Skin of body (tissue), 2 donors: ENCODE measurements around the gene SMIM12. TPM values are rescaled to one million over a fixed set of nuclear protein-coding genes. Genes with fewer than 3 reads are reported as not detected.

Source experiments
- DNase-seq: peaks from one replicate; lab custom pipeline; 2025; lab: John Stamatoyannopoulos, UW
- total RNA-seq: library from RNA; depleted of rRNA; stranded (reverse); fragments of >200 nt; gene quantifications from one replicate; pipeline ENCODE4 v1.2.3, GENCODE V29; 2014

Gene SMIM12
- total RNA-seq, 1 donor from 2014 or later, result 8.0 TPM

GRCh38 chr1:34803770-34804169 lies 55.8 kb downstream of the SMIM12 start:
- DNase-seq, result no peak

Other genes starting within 250 kb of the SMIM12 start
- 18.0 TPM for gene GJB5, start 104.7 kb downstream of the SMIM12 start, total RNA-seq
- 4.7 TPM for gene GJB4, start 100.0 kb downstream of the SMIM12 start, total RNA-seq
- 18.2 TPM for gene GJB3, start 78.5 kb downstream of the SMIM12 start, total RNA-seq
- gene GJA4, start 66.8 kb downstream of the SMIM12 start, total RNA-seq, result 6.1 TPM
- under 0.01 TPM for gene DLGAP3, start 69.9 kb upstream of the SMIM12 start, total RNA-seq
- 17.0 TPM for gene TMEM35B, start 125.6 kb upstream of the SMIM12 start, total RNA-seq
- 20.2 TPM for gene ZMYM6, start 172.2 kb upstream of the SMIM12 start, total RNA-seq
- gene ZMYM1, start 219.6 kb upstream of the SMIM12 start, total RNA-seq, result 21.5 TPM